Activated T-cell treated with anti-CD3 and anti-CD28 coated beads, Interleukin-2, amount 50 U/mL, for 72 hours (primary cell): ENCODE results near the gene FAM156B. TPM values are rescaled to one million over a fixed set of nuclear protein-coding genes. Genes with fewer than 3 reads are reported as not detected.
"Not testable (repeated sequence)": the region's sequence is repeated elsewhere in the genome, so short reads cannot be mapped to it uniquely, and the experiment has no call there.

Experiments
- ATAC-seq, 2 donors: fragments of 150-1000 bp; cut with Tn5 transposase; replicated peaks in 1 of 2; 2 replicates each; pipeline ENCODE4 v1.10.0; 2021; ENCODE audit warnings: moderate library complexity in 2 of 2, mild to moderate bottlenecking in 1 of 2
- DNase-seq, 2 donors: peaks; one replicate each; pipeline ENCODE4 v3.0.0; 2021 to 2022; ENCODE audit warnings: mixed read lengths in 1 of 2
- H3K27ac Mint-ChIP-seq: one replicate; pipeline ENCODE4 v1.8.0; 2022; ENCODE audit warnings: mild to moderate bottlenecking, moderate library complexity, mixed read lengths
- H3K27me3 Mint-ChIP-seq: one replicate; pipeline ENCODE4 v1.8.0; 2022; ENCODE audit warnings: low read depth, mixed read lengths
- H3K36me3 Mint-ChIP-seq, 2 donors: one replicate each; pipeline ENCODE4 v1.8.0; 2022; ENCODE audit warnings: mixed read lengths in 2 of 2, mild to moderate bottlenecking in 1 of 2; ENCODE audit not compliant: insufficient read depth in 2 of 2
- H3K4me1 Mint-ChIP-seq: one replicate; pipeline ENCODE4 v1.8.0; 2022; ENCODE audit warnings: low read depth, mixed read lengths
- H3K4me3 Mint-ChIP-seq, 2 donors: one replicate each; pipeline ENCODE4 v1.8.0; 2022; ENCODE audit warnings: mild to moderate bottlenecking in 2 of 2, mixed read lengths in 2 of 2, moderate library complexity in 2 of 2
- H3K9me3 Mint-ChIP-seq, 2 donors: one replicate each; pipeline ENCODE4 v1.8.0; 2022; ENCODE audit warnings: mixed read lengths in 2 of 2
- total RNA-seq, 2 donors: library from RNA; stranded (reverse); gene quantifications; one replicate each; pipeline ENCODE4 v1.2.3, GENCODE V29; 2022

The FAM156B gene
- total RNA-seq, 2 donors from 2014 or later: 14.6 to 20.3 TPM

- not testable (repeated sequence) for H3K27ac Mint-ChIP-seq, H3K4me3 Mint-ChIP-seq, H3K27me3 Mint-ChIP-seq, H3K9me3 Mint-ChIP-seq, H3K4me1 Mint-ChIP-seq, DNase-seq, H3K36me3 Mint-ChIP-seq
- peak; percentile 22 to 24 for ATAC-seq
Observed at GRCh38 chrX:52896438-52896837, 692 bp upstream of the FAM156B start.

GRCh38 chrX:52905531-52905930 lies 8.4 kb downstream of the FAM156B start:
- H3K27ac Mint-ChIP-seq, H3K9me3 Mint-ChIP-seq, H3K27me3 Mint-ChIP-seq, DNase-seq, H3K4me1 Mint-ChIP-seq, H3K4me3 Mint-ChIP-seq, H3K36me3 Mint-ChIP-seq, ATAC-seq: not testable (repeated sequence)

- H3K36me3 Mint-ChIP-seq, ATAC-seq, H3K27ac Mint-ChIP-seq, H3K9me3 Mint-ChIP-seq, H3K4me3 Mint-ChIP-seq, H3K4me1 Mint-ChIP-seq, H3K27me3 Mint-ChIP-seq, DNase-seq: not testable (repeated sequence)
Observed at GRCh38 chrX:52906072-52906471, 8.9 kb downstream of the FAM156B start.

- H3K36me3 Mint-ChIP-seq, ATAC-seq, H3K4me3 Mint-ChIP-seq, H3K4me1 Mint-ChIP-seq, H3K9me3 Mint-ChIP-seq, H3K27me3 Mint-ChIP-seq, DNase-seq, H3K27ac Mint-ChIP-seq: not testable (repeated sequence)
Observed at GRCh38 chrX:52907137-52907536, 10.0 kb downstream of the FAM156B start.

GRCh38 chrX:52907900-52908299 lies 10.8 kb downstream of the FAM156B start:
- H3K36me3 Mint-ChIP-seq, H3K4me1 Mint-ChIP-seq, H3K27ac Mint-ChIP-seq, H3K27me3 Mint-ChIP-seq, H3K9me3 Mint-ChIP-seq, DNase-seq, H3K4me3 Mint-ChIP-seq, ATAC-seq: not testable (repeated sequence)

GRCh38 chrX:52909313-52909969 lies 12.3 kb downstream of the FAM156B start:
- H3K27ac Mint-ChIP-seq, DNase-seq, H3K4me1 Mint-ChIP-seq, H3K36me3 Mint-ChIP-seq, H3K4me3 Mint-ChIP-seq, H3K9me3 Mint-ChIP-seq, H3K27me3 Mint-ChIP-seq: not testable (repeated sequence)
- ATAC-seq: peak in 1 of 2 donors; percentile 24

- H3K4me3 Mint-ChIP-seq, H3K36me3 Mint-ChIP-seq, H3K9me3 Mint-ChIP-seq, H3K27ac Mint-ChIP-seq, DNase-seq, H3K27me3 Mint-ChIP-seq, ATAC-seq, H3K4me1 Mint-ChIP-seq: not testable (repeated sequence)
Observed at GRCh38 chrX:52913681-52914080, 16.6 kb downstream of the FAM156B start.

GRCh38 chrX:52914704-52915103 lies 17.6 kb downstream of the FAM156B start:
- H3K4me3 Mint-ChIP-seq, DNase-seq, H3K9me3 Mint-ChIP-seq, H3K36me3 Mint-ChIP-seq, H3K27ac Mint-ChIP-seq, H3K4me1 Mint-ChIP-seq, H3K27me3 Mint-ChIP-seq: not testable (repeated sequence)
- peak; percentile 51 to 72 for ATAC-seq

GRCh38 chrX:52923781-52924241 lies 26.7 kb downstream of the FAM156B start:
- DNase-seq (no peak), ATAC-seq (no peak)
- Mint-ChIP-seq H3K36me3 (no peaks in the 10 kb centered on the region), H3K27ac (no peak overlapping the region), H3K4me3 (no peak overlapping the region), H3K27me3 (peaks cover 27% of the 10 kb centered on the region), H3K9me3 (no peaks in the 10 kb centered on the region), H3K4me1 (peaks cover 6% of the 10 kb centered on the region)

- not testable (repeated sequence) for H3K9me3 Mint-ChIP-seq, ATAC-seq, H3K36me3 Mint-ChIP-seq, H3K27ac Mint-ChIP-seq, DNase-seq, H3K4me3 Mint-ChIP-seq
- H3K27me3 Mint-ChIP-seq: peaks cover 24% of the 10 kb centered on the region
- peaks cover 16% of the 10 kb centered on the region for H3K4me1 Mint-ChIP-seq
Observed at GRCh38 chrX:52930214-52930613, 33.1 kb downstream of the FAM156B start.

GRCh38 chrX:52933213-52933612 lies 36.1 kb downstream of the FAM156B start:
- H3K4me1 Mint-ChIP-seq: peaks cover 20% of the 10 kb centered on the region
- no peaks in the 10 kb centered on the region for H3K36me3 Mint-ChIP-seq
- no peak overlapping the region for H3K4me3 Mint-ChIP-seq
- H3K9me3 Mint-ChIP-seq: no peaks in the 10 kb centered on the region
- no peak for DNase-seq
- H3K27ac Mint-ChIP-seq: no peak overlapping the region
- H3K27me3 Mint-ChIP-seq: peaks cover 15% of the 10 kb centered on the region
- no peak for ATAC-seq

- Mint-ChIP-seq H3K27ac (peak overlapping the region; percentile 92), H3K36me3 (no peaks in the 10 kb centered on the region), H3K4me1 (peaks cover 20% of the 10 kb centered on the region), H3K27me3 (peaks cover 6% of the 10 kb centered on the region), H3K9me3 (no peaks in the 10 kb centered on the region), H3K4me3 (peak overlapping the region; percentile 83 to 93)
- ATAC-seq (peak in 1 of 2 donors; percentile 37), DNase-seq (no peak)
Observed at GRCh38 chrX:52933976-52934703, 37.0 kb downstream of the FAM156B start.

GRCh38 chrX:52934704-52935469 lies 37.8 kb downstream of the FAM156B start:
- peak overlapping the region; percentile 83 to 93 for H3K4me3 Mint-ChIP-seq
- H3K9me3 Mint-ChIP-seq: no peaks in the 10 kb centered on the region
- no peaks in the 10 kb centered on the region for H3K27me3 Mint-ChIP-seq
- ATAC-seq (peak; percentile 95 to 97), DNase-seq (peak; percentile 89 to 95)
- peaks cover 20% of the 10 kb centered on the region for H3K4me1 Mint-ChIP-seq
- H3K36me3 Mint-ChIP-seq: no peaks in the 10 kb centered on the region
- peak overlapping the region; percentile 92 for H3K27ac Mint-ChIP-seq
